ENCODE results near the gene ELN. TPM values are rescaled to one million over a fixed set of nuclear protein-coding genes. Genes with fewer than 3 reads are reported as not detected.

Gene ELN
- total and polyA plus RNA-seq, 11 donors, result 17.4 to 81.1 (median 42.8) TPM

DNA sequence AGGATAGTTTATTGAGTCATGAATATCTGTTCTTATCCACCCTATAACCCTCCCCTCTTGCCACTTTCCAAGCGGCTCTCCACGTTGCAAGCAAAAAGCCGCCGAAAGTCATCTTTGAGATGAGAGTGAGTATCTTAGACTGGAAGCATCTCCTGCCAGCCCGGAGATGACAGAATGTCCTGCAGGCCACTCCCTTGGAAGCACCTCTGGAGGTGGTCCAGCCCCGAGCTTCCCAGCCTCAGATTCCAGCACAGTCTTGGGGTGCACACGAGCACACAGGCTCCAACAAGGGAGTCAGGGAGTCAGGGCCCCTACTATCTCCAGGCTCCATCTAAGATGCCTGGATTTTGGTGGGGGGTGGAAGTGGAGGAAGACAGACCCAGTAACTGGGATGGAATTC, 5.5 kb upstream of the ELN start:
- no peak for DNase-seq
- TF ChIP-seq, protein P1, sequence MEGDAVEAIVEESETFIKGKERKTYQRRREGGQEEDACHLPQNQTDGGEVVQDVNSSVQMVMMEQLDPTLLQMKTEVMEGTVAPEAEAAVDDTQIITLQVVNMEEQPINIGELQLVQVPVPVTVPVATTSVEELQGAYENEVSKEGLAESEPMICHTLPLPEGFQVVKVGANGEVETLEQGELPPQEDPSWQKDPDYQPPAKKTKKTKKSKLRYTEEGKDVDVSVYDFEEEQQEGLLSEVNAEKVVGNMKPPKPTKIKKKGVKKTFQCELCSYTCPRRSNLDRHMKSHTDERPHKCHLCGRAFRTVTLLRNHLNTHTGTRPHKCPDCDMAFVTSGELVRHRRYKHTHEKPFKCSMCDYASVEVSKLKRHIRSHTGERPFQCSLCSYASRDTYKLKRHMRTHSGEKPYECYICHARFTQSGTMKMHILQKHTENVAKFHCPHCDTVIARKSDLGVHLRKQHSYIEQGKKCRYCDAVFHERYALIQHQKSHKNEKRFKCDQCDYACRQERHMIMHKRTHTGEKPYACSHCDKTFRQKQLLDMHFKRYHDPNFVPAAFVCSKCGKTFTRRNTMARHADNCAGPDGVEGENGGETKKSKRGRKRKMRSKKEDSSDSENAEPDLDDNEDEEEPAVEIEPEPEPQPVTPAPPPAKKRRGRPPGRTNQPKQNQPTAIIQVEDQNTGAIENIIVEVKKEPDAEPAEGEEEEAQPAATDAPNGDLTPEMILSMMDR (IDR thresholded peaks at IDR 0.05), result no peak
- TF ChIP-seq POLR2A (IDR thresholded peaks at IDR 0.05), result no peak
- 60 to 75% (median 71%) methylated on average over 7 of the region's 7 CpGs for WGBS, 4 donors
- no peak overlapping the region for H3K27ac ChIP-seq
- no peak for ATAC-seq
- H3K27me3 ChIP-seq, result peaks cover 0 to 36% (median 5%) of the 10 kb centered on the region in 9 donors
- H3K4me3 ChIP-seq, result no peak overlapping the region
- peaks cover 0 to 39% (median 29%) of the 10 kb centered on the region in 12 donors for H3K4me1 ChIP-seq
- H3K9me3 ChIP-seq, result no peaks in the 10 kb centered on the region
- H3K36me3 ChIP-seq, result no peaks in the 10 kb centered on the region
- intact Hi-C loops (cut with DNase I), result loop anchor here in 1 of 10 donors (10.0 kb wide), 1 partner anchor 48 kb away; no protein-coding TSS in a partner anchor

- WGBS, 4 donors, result 10 to 30% (median 21%) methylated on average over 3 to 12 of the region's 12 CpGs; no CpG with 5 or more reads in 1 of the 4 donors
- intact Hi-C loops (cut with DNase I), result loop anchor here in 1 of 10 donors (10.0 kb wide), 1 partner anchor 48 kb away; no protein-coding TSS in a partner anchor
- no peaks in the 10 kb centered on the region for H3K9me3 ChIP-seq
- H3K27ac ChIP-seq, result no peak overlapping the region
- peak overlapping the region in 1 of 12 donors; percentile 3 for H3K4me3 ChIP-seq
- peaks cover 0 to 42% (median 32%) of the 10 kb centered on the region in 12 donors for H3K4me1 ChIP-seq
- peak; percentile 10 to 63 (median 51) for ATAC-seq
- TF ChIP-seq POLR2A (IDR thresholded peaks at IDR 0.05), result no peak
- TF ChIP-seq, protein P1 (IDR thresholded peaks at IDR 0.05), result no peak
- DNase-seq, result peak in 3 of 5 donors; percentile 66 to 80 (median 77)
- H3K27me3 ChIP-seq, result peaks cover 0 to 38% (median 5%) of the 10 kb centered on the region in 9 donors
- no peaks in the 10 kb centered on the region for H3K36me3 ChIP-seq
These were observed 4.9 kb upstream of the ELN start for GRCh38 chr7:74023092-74023536.

GRCh38 chr7:74023786-74024185, 4.2 kb upstream of the ELN start:
- intact Hi-C loops (cut with DNase I), result loop anchor here in 1 of 10 donors (10.0 kb wide), 1 partner anchor 49 kb away; no protein-coding TSS in a partner anchor
- no peak overlapping the region for H3K4me3 ChIP-seq
- H3K27ac ChIP-seq, result no peak overlapping the region

GRCh38 chr7:74025146-74025545, 2.8 kb upstream of the ELN start:
- H3K27ac ChIP-seq, result no peak overlapping the region
- 64 to 88% (median 76%) methylated on average over 8 of the region's 8 CpGs for WGBS, 4 donors
- H3K4me3 ChIP-seq, result no peak overlapping the region
- peaks cover 0 to 46% (median 5%) of the 10 kb centered on the region in 9 donors for H3K27me3 ChIP-seq
- no peak for DNase-seq
- no peak for ATAC-seq
- H3K9me3 ChIP-seq, result no peaks in the 10 kb centered on the region
- intact Hi-C loops (cut with DNase I), result loop anchor here in 7 of 10 donors (5.0 to 10.0 kb wide), 5 partner anchors 38 to 158 kb away; no protein-coding TSS in a partner anchor
- TF ChIP-seq POLR2A (IDR thresholded peaks at IDR 0.05), result no peak
- TF ChIP-seq, protein P1 (IDR thresholded peaks at IDR 0.05), result no peak
- peaks cover 0 to 60% (median 36%) of the 10 kb centered on the region in 12 donors for H3K4me1 ChIP-seq
- no peaks in the 10 kb centered on the region for H3K36me3 ChIP-seq

More at GRCh38 chr7:74023786-74024185, 4.2 kb upstream of the ELN start:
- H3K9me3 ChIP-seq, result no peaks in the 10 kb centered on the region
- TF ChIP-seq, protein P1 (IDR thresholded peaks at IDR 0.05), result no peak
- TF ChIP-seq POLR2A (IDR thresholded peaks at IDR 0.05), result no peak
- ATAC-seq, result no peak
- peak in 1 of 5 donors; percentile 52 for DNase-seq
- 64 to 74% (median 72%) methylated on average over 9 to 11 of the region's 11 CpGs for WGBS, 4 donors
- H3K4me1 ChIP-seq, result peaks cover 0 to 49% (median 34%) of the 10 kb centered on the region in 12 donors
- H3K27me3 ChIP-seq, result peaks cover 0 to 44% (median 5%) of the 10 kb centered on the region in 9 donors
- no peaks in the 10 kb centered on the region for H3K36me3 ChIP-seq
